Dendritic cell treated with granulocyte-macrophage colony-stimulating factor and Interleukin-4, amounts not matched to agents 40 ng/mL and 50 ng/mL, for 4 days (primary cell): ENCODE results near the gene INSYN1.
"Not testable (repeated sequence)": the region's sequence is repeated elsewhere in the genome, so short reads cannot be mapped to it uniquely, and the experiment has no call there.

Experiments
- H3K27ac Mint-ChIP-seq: one replicate; pipeline ENCODE4 v1.8.0; 2022; ENCODE audit warnings: mild to moderate bottlenecking, mixed read lengths
- H3K27me3 Mint-ChIP-seq: one replicate; pipeline ENCODE4 v1.8.0; 2022; ENCODE audit warnings: mild to moderate bottlenecking, mixed read lengths
- H3K36me3 Mint-ChIP-seq: one replicate; pipeline ENCODE4 v1.8.0; 2022; ENCODE audit warnings: low read depth, mixed read lengths
- H3K4me1 Mint-ChIP-seq: one replicate; pipeline ENCODE4 v1.8.0; 2022; ENCODE audit warnings: low read depth, mixed read lengths
- H3K4me3 Mint-ChIP-seq: one replicate; pipeline ENCODE4 v1.8.0; 2022; ENCODE audit warnings: mild to moderate bottlenecking, moderate library complexity, mixed read lengths
- H3K9me3 Mint-ChIP-seq: one replicate; pipeline ENCODE4 v1.8.0; 2022; ENCODE audit warnings: mixed read lengths
- intact Hi-C: fragments of 100-400 bp; cut with micrococcal nuclease; formaldehyde crosslinking; loops from one replicate; pipeline ENCODE4 v1.15.0; 2022

INSYN1 gene

DNA sequence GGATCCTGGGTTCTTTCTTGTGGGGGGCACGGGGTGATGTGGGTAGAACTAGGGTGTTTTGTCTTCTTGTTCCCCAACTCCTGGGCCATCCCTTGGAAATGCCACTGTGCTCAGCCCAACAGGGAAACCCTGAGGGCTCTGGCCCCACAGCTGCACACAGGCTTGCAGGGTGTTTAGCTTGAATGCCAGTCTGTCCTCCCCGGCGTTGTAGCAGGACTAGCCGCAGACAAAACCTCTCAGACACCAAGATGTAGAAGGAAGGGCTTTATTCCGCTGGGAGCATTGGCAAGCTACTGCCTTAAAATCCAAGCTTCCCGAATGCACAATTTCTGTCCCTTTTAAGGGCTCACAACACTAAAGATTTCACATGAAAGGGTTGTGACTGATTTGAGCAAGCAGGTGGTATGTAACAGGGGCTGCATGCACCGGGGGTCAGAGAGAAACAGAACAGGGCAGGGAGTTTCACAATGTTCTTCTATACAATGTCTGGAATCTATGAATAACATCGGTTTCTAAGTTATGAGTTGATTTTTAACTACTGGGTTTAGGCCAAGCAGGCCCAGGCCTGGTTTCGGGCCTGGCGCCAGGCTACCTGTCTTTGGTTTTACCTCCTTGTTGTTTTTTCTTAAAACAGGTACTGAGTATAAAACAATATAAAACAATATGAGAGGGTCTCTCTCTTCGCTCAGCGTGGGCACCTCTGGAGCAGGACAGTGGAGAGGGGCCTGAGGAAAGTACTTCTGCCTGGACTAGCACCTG is 32.3 kb upstream of the INSYN1 start:
- H3K27ac Mint-ChIP-seq, H3K9me3 Mint-ChIP-seq, H3K36me3 Mint-ChIP-seq, intact Hi-C loops, H3K4me3 Mint-ChIP-seq, H3K4me1 Mint-ChIP-seq, H3K27me3 Mint-ChIP-seq: not testable (repeated sequence)

DNA sequence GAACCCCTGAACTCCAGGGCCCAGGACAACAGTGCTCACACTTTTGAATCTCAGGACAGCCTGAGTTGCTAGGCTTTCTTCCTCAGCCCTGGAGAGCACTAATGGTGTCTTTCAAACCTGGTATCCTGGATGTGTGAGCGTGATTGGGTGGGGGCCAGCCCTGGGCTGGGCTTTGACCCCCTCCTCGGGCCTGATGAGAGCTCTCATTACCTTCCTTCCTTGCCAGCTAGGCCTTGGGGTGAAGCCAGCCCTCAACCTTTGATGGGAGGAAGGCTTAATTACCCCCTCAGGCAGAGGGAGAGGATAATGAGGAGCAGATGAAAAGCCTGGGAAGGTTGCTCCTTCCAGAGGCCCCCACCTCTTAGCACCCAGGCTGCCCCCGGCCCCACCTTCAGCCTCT is 31.1 kb upstream of the INSYN1 start:
- H3K4me3 Mint-ChIP-seq, result no peak overlapping the region
- H3K27ac Mint-ChIP-seq, result no peak overlapping the region
- no peaks in the 10 kb centered on the region for H3K36me3 Mint-ChIP-seq
- no peaks in the 10 kb centered on the region for H3K4me1 Mint-ChIP-seq
- no peaks in the 10 kb centered on the region for H3K9me3 Mint-ChIP-seq
- intact Hi-C loops, result no loop called here
- H3K27me3 Mint-ChIP-seq, result peaks cover 3% of the 10 kb centered on the region

DNA sequence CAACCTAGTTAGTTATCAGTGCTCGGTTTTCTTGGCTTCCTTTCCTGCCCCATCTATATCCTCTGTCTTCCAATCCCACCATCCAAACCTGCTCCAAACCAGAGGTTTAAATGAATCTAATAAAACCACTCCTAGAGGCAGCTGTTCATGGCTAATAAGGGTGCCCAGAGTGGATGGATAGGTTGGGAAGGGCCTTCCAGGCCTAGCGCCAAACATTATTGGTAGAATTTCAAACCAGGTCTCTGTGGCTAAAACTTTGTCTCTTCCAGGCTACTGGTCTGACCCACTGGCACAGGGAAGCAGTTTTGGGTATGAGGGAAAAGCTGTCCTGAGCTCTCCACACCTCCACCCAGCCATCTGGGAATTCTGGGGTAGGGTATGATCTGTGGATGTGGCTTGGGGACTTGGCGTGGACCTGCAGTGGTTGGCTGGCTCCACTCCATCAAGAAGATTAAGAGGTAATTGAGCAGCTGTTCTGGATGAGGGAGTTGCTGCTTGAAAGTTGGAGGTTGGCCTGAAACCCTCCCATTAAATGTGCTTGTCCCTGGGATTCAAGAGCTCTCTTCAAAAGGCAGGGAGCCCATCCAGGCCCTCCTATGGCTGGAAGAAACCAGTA is 29.3 kb upstream of the INSYN1 start:
- Mint-ChIP-seq H3K4me3 (no peak overlapping the region), H3K36me3 (no peaks in the 10 kb centered on the region), H3K9me3 (no peaks in the 10 kb centered on the region), H3K27me3 (peaks cover 1% of the 10 kb centered on the region), H3K27ac (no peak overlapping the region), H3K4me1 (no peaks in the 10 kb centered on the region)
- intact Hi-C loops, result no loop called here

- H3K9me3 Mint-ChIP-seq, result no peaks in the 10 kb centered on the region
- H3K36me3 Mint-ChIP-seq, result no peaks in the 10 kb centered on the region
- H3K27ac Mint-ChIP-seq, result no peak overlapping the region
- no peak overlapping the region for H3K4me3 Mint-ChIP-seq
- intact Hi-C loops, result no loop called here
- peaks cover 1% of the 10 kb centered on the region for H3K27me3 Mint-ChIP-seq
- H3K4me1 Mint-ChIP-seq, result no peaks in the 10 kb centered on the region
Measured at GRCh38 chr15:73781038-73781925, 28.1 kb upstream of the INSYN1 start.

DNA sequence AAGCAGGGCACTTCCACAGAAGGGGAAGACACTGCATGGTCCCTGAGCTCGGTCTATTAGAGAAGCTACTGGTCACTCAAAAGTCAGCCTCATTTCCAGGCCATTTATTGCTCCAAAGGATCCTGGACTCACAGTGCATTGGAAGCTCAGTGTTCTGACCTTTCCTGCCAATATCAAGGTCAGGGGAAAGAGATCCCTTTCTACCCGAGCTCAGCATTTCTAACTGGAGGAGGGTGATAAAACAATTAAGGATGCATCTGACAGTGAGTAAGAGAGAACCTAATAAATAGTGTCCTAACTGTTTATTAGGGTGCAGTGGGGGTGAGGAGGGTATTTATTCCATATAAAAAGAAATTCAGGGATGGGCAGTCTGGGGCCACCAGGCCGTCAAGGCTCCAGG is 26.8 kb upstream of the INSYN1 start:
- Mint-ChIP-seq H3K36me3 (no peaks in the 10 kb centered on the region), H3K27me3 (peaks cover 1% of the 10 kb centered on the region), H3K4me1 (no peaks in the 10 kb centered on the region), H3K9me3 (no peaks in the 10 kb centered on the region), H3K27ac (no peak overlapping the region), H3K4me3 (no peak overlapping the region)
- intact Hi-C loops, result no loop called here

- H3K27ac Mint-ChIP-seq, result no peak overlapping the region
- H3K9me3 Mint-ChIP-seq, result no peaks in the 10 kb centered on the region
- no peak overlapping the region for H3K4me3 Mint-ChIP-seq
- H3K36me3 Mint-ChIP-seq, result no peaks in the 10 kb centered on the region
- intact Hi-C loops, result no loop called here
- H3K4me1 Mint-ChIP-seq, result no peaks in the 10 kb centered on the region
- peaks cover 4% of the 10 kb centered on the region for H3K27me3 Mint-ChIP-seq
Measured at GRCh38 chr15:73777741-73778140, 24.6 kb upstream of the INSYN1 start.

DNA sequence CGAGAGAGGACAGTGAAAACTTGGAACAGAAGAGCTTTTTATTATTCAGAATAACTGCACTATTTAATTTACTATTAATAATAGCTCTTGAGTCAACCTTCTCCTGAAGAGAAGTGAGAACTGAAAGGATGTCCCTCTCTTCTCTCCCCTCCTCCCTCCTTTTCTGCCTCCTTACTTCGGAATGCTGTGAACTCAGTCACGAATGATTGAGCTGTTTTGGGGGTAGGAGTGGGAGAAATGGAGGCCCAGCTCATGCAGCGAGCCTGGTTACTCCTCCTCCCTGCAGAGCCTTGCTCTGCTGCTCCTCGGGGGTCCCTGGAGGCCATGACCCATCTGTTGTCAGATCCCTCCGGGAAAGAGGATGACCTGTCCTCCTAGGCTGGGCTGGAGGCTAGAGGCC is 20.3 kb upstream of the INSYN1 start:
- no peak overlapping the region for H3K4me3 Mint-ChIP-seq
- no peak overlapping the region for H3K27ac Mint-ChIP-seq
- H3K36me3 Mint-ChIP-seq, result no peaks in the 10 kb centered on the region
- no peaks in the 10 kb centered on the region for H3K4me1 Mint-ChIP-seq
- H3K9me3 Mint-ChIP-seq, result no peaks in the 10 kb centered on the region
- intact Hi-C loops, result no loop called here
- peaks cover 6% of the 10 kb centered on the region for H3K27me3 Mint-ChIP-seq

DNA sequence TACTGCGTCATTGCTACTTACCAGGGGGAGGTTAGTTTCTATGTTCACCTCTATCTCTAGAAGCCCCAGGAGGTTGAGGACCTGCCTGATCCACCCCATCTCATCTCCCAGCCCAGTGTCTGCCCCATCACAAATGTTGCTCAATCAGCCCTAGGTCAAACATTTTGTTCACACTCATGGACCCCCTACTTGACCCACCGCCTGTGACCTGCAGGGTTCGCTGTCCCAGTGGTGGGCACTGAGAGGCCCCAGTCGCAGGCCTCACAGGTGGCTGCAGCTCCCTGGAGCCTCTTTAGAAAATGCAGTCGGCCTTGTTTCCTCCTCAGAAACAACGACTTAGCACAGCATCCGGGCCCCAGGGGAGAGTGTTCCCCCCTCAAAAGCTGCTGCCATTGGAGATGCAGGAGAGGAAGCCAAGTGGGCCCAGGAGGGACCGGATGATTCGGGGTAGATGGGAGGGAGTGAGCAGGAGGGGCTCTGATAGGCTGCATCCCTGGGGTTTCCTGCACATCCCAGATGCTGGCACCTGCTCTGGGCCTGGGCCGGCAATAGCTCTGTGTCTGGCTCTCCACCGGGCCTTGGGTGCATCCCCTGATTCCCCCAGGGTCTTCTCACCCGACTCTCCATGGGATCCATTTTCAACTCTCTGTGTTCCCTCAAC is 18.4 kb upstream of the INSYN1 start:
- Mint-ChIP-seq H3K36me3 (no peaks in the 10 kb centered on the region), H3K27me3 (peaks cover 12% of the 10 kb centered on the region), H3K27ac (no peak overlapping the region), H3K9me3 (no peaks in the 10 kb centered on the region), H3K4me3 (no peak overlapping the region), H3K4me1 (no peaks in the 10 kb centered on the region)
- intact Hi-C loops, result no loop called here

DNA sequence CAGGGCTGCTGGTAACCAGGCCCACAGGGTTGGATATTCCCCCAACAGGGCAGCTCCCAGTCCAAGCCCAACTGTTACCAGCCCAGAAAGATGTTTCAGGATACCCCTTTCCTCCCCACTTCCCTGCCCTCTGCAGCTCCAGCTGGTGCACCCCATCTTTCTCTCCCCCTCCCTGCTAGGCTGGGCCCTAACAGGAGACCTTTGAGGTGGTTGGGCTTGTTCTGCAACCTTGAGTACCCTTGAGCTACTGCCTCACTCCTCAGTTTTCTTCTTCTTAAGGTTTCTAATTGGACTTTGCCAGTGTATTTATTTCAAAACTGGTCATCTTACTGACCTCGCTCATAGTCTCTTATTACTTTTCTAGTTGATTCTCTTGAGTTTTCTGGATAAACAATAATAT is 16.9 kb upstream of the INSYN1 start:
- no peaks in the 10 kb centered on the region for H3K4me1 Mint-ChIP-seq
- H3K27me3 Mint-ChIP-seq, result peaks cover 18% of the 10 kb centered on the region
- intact Hi-C loops, result no loop called here
- H3K36me3 Mint-ChIP-seq, result no peaks in the 10 kb centered on the region
- H3K27ac Mint-ChIP-seq, result no peak overlapping the region
- no peaks in the 10 kb centered on the region for H3K9me3 Mint-ChIP-seq
- no peak overlapping the region for H3K4me3 Mint-ChIP-seq

GRCh38 chr15:73767806-73768501 is 14.8 kb upstream of the INSYN1 start:
- Mint-ChIP-seq H3K27ac (no peak overlapping the region), H3K27me3 (peaks cover 17% of the 10 kb centered on the region), H3K4me1 (no peaks in the 10 kb centered on the region), H3K9me3 (no peaks in the 10 kb centered on the region), H3K36me3 (no peaks in the 10 kb centered on the region), H3K4me3 (no peak overlapping the region)
- intact Hi-C loops, result no loop called here

GRCh38 chr15:73766598-73766997 is 13.4 kb upstream of the INSYN1 start:
- H3K27ac Mint-ChIP-seq, result no peak overlapping the region
- no peaks in the 10 kb centered on the region for H3K36me3 Mint-ChIP-seq
- H3K27me3 Mint-ChIP-seq, result peaks cover 17% of the 10 kb centered on the region
- H3K9me3 Mint-ChIP-seq, result no peaks in the 10 kb centered on the region
- no peak overlapping the region for H3K4me3 Mint-ChIP-seq
- intact Hi-C loops, result no loop called here
- no peaks in the 10 kb centered on the region for H3K4me1 Mint-ChIP-seq

- H3K36me3 Mint-ChIP-seq, result no peaks in the 10 kb centered on the region
- H3K27ac Mint-ChIP-seq, result no peak overlapping the region
- no peaks in the 10 kb centered on the region for H3K9me3 Mint-ChIP-seq
- intact Hi-C loops, result no loop called here
- H3K4me3 Mint-ChIP-seq, result no peak overlapping the region
- no peaks in the 10 kb centered on the region for H3K4me1 Mint-ChIP-seq
- H3K27me3 Mint-ChIP-seq, result peaks cover 16% of the 10 kb centered on the region
Measured at GRCh38 chr15:73765778-73766177, 12.6 kb upstream of the INSYN1 start.

DNA sequence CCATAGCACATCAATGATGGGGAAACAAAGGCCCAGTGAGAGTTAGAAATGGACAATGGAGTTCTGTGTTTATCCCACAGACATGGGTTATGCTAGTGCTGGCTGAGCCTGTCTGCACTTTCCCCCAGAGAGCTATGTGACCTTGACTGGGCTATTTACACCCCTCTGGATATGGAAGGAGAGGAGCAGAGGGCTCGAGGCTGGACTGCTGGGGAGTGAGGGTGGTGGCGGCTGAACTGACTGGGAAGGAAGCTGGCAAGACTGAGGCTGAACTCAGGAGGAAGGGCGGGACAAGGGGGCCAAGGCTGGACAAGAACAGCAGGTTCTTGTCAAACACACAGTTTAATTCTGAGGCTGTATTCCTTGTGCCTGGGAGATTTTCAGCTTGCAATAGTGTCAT is 10.8 kb upstream of the INSYN1 start:
- Mint-ChIP-seq H3K27me3 (peaks cover 14% of the 10 kb centered on the region), H3K4me3 (no peak overlapping the region), H3K9me3 (no peaks in the 10 kb centered on the region), H3K36me3 (no peaks in the 10 kb centered on the region), H3K4me1 (no peaks in the 10 kb centered on the region), H3K27ac (no peak overlapping the region)
- intact Hi-C loops, result no loop called here
